Neuron (in vitro differentiated cells): ENCODE results near the gene SLC9B1.
"Not testable (repeated sequence)": the region's sequence is repeated elsewhere in the genome, so short reads cannot be mapped to it uniquely, and the experiment has no call there.

ENCODE experiments used
- H2AFZ ChIP-seq: one replicate; pipeline ENCODE4 v1.6.1; 2013; ENCODE audit warnings: low read depth, mild to moderate bottlenecking, inconsistent platforms, low read length, moderate library complexity
- H3K27me3 ChIP-seq: one replicate; pipeline ENCODE4 v1.6.1; 2013; ENCODE audit warnings: low read length; ENCODE audit not compliant: insufficient read depth
- H3K36me3 ChIP-seq: one replicate; pipeline ENCODE4 v1.6.1; 2013; ENCODE audit warnings: low read length; ENCODE audit not compliant: insufficient read depth
- H3K4me1 ChIP-seq: one replicate; pipeline ENCODE4 v1.6.1; 2013; ENCODE audit warnings: low read length; ENCODE audit not compliant: insufficient read depth
- H3K4me3 ChIP-seq: 2 replicates; pipeline ENCODE4 v1.5.1; 2013; ENCODE audit warnings: mild to moderate bottlenecking, low read length, moderate library complexity
- H3K9me3 ChIP-seq: one replicate; pipeline ENCODE4 v1.6.1; 2013; ENCODE audit warnings: low read length

SLC9B1 gene

DNA sequence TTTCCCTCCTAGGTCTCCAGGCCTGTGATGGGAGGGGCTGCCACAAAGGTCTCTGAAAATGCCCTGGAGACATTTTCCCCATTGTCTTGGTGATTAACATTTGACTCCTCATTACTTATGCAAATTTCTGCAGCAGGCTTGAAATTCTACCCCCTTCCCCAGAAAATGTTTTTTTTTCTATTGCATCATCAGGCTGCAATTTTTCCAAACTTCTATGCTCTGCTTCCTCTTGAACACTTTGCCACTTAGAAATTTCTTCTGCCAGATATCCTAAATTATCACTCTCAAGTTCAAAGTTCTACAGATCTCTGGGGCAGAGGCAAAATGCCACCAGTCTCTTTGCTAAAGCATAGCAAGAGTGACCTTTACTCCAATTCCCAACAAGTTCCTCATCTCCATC lies 25.5 kb downstream of the SLC9B1 start:
- H2AFZ ChIP-seq, H3K9me3 ChIP-seq, H3K4me1 ChIP-seq, H3K36me3 ChIP-seq, H3K27me3 ChIP-seq, H3K4me3 ChIP-seq: not testable (repeated sequence)

DNA sequence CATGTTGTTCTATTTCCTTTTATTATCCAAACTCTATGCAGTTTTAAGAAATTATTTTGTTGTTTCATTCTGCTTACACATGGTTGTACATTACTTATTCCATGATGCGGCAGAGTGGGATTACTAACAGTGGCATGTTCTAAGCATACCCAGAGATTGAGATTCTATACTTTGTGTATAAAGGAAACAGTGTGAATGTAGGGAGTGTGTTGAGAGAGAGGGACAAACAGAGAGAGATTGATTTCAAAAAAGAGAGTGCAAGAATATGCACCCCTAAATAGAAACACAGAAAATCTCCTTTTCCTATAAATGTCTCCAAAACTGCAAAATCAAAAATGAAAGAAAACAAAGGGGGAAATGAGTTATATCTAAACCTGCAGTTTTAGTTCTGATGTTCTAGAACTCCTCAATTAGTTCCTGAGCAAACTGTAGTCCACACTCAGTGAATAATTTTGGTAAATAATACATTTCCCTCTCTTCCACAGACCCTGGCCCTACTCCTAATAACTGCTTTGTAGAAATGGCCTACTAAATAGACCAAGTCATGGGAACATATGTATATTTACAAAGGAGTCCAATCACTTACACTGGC lies 31.0 kb downstream of the SLC9B1 start:
- Histone ChIP-seq H3K4me3 (no peak overlapping the region), H3K9me3 (peaks cover 5% of the 10 kb centered on the region), H3K4me1 (no peaks in the 10 kb centered on the region), H3K36me3 (no peaks in the 10 kb centered on the region), H3K27me3 (no peaks in the 10 kb centered on the region), H2AFZ (no peak overlapping the region)

DNA sequence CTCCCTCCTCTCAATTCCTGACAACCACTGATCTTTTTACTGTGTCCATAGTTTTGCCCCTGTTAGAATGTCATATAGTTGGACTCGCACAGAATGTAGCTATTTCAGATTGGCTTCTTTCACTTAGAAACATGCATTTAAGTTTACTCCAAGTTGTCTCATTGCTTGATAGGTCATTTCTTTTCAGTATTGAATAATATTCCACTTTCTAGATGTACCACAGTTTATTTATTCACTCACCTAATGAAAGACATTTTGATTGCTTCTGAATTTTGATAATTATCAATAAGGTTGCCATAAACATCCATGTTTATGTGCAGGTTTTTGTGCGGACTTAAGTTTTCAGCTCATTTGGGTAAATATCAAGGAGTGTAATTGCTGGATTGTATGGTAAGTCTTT lies 38.5 kb downstream of the SLC9B1 start:
- Histone ChIP-seq H3K27me3 (no peaks in the 10 kb centered on the region), H2AFZ (no peak overlapping the region), H3K9me3 (no peaks in the 10 kb centered on the region), H3K36me3 (no peaks in the 10 kb centered on the region), H3K4me3 (no peak overlapping the region), H3K4me1 (no peaks in the 10 kb centered on the region)

DNA sequence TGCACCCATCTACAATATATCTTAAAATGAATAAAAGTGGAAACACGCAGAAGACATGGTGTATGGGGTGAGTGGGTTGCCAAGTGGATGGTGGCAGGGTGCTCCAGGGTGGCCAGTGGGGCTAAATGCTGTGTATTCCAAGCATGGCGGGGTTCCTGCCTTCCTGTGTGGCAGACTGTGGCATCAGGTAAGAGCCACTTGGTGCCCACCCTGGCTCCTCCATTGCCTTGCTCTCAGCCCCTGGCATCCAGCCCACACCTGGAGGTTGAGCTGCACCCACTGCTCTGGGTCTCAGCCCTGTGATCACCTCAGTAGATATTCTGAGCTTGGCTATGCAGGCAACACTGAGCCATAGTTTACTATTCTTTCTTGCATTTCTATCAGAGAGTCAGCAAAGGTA lies 57.7 kb downstream of the SLC9B1 start:
- H3K4me1 ChIP-seq, H3K9me3 ChIP-seq, H2AFZ ChIP-seq, H3K27me3 ChIP-seq, H3K36me3 ChIP-seq, H3K4me3 ChIP-seq: not testable (repeated sequence)

DNA sequence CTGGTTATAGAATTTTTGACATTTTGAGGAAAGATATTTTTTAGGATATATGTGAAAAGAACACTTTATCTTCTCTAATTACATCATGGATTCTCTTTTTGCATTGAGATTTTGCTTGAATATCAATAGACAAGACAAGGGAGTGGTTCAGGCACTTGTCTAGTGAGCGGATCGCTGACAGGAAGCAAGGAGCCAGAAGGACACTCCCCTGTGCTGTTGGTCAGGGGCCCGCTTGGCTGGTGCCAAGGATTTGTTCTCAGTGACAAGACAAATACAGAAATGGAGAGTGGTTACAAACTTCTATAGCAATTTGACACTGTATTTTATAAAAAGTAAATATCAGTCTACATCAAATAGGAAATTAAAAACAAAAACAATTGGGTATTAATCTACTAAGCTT lies 60.0 kb downstream of the SLC9B1 start:
- H3K27me3 ChIP-seq: no peaks in the 10 kb centered on the region
- H3K4me1 ChIP-seq: no peaks in the 10 kb centered on the region
- no peaks in the 10 kb centered on the region for H3K36me3 ChIP-seq
- H3K9me3 ChIP-seq: no peaks in the 10 kb centered on the region
- no peak overlapping the region for H3K4me3 ChIP-seq
- no peak overlapping the region for H2AFZ ChIP-seq

DNA sequence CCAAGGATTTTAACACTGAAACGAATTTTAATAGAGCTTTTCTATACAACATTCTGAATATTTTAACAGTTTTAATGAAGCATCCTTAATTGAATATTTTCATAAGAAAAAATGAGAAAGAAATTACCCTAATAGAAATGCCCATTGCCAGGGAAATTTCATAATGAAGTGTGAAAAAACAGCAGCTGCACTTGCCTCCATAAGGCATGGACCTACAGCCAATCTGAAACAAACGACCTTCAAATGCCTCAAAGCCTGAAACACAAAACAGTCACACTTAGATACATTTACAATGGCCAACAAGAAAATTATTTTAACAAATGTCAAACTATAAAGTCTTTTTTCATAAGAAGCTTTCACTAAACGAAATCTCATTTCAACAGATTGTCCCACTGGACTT lies 74.4 kb downstream of the SLC9B1 start:
- Histone ChIP-seq H3K4me3 (no peak overlapping the region), H3K9me3 (no peaks in the 10 kb centered on the region), H3K36me3 (no peaks in the 10 kb centered on the region), H3K27me3 (no peaks in the 10 kb centered on the region), H3K4me1 (no peaks in the 10 kb centered on the region), H2AFZ (no peak overlapping the region)

DNA sequence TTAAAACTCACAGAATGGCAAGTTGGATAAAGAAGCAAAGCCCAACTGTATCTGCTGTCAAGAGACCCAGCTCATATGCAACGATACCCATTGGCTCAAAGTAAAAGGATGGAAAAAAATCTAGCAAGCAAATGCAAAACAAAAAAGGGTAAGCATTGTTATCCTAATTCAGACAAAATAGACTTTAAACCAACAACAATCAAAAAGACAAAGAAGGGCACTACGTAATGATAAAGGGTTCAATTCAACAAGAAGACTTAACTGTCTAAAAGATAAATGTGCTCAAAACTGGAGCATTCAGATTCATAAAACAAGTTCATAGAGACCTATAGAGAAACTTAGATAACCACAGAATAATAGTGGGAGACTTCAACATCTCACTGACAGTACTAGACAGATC lies 81.4 kb downstream of the SLC9B1 start:
- not testable (repeated sequence) for H3K9me3 ChIP-seq, H3K27me3 ChIP-seq, H3K4me1 ChIP-seq, H3K36me3 ChIP-seq, H3K4me3 ChIP-seq, H2AFZ ChIP-seq

DNA sequence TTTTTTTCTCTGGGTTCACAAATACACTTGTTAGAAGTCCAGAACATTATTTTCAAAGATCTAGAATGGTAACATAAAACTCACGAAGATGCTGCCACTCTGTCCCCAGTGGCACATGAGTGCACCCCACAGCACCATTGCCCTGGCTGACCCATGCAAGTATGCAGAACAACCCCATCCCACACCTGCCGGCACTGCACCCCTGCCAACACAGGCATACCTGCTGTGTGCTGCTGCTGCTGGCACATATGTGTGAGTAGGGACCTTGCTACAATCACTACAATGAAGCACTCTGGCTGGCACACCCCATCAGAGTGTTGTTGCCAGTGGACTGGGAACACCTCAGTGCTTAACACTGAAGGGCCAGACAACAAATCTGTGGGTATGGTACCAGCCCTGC lies 83.8 kb downstream of the SLC9B1 start:
- no peaks in the 10 kb centered on the region for H3K27me3 ChIP-seq
- H2AFZ ChIP-seq: no peak overlapping the region
- H3K4me1 ChIP-seq: no peaks in the 10 kb centered on the region
- no peaks in the 10 kb centered on the region for H3K36me3 ChIP-seq
- no peak overlapping the region for H3K4me3 ChIP-seq
- no peaks in the 10 kb centered on the region for H3K9me3 ChIP-seq

DNA sequence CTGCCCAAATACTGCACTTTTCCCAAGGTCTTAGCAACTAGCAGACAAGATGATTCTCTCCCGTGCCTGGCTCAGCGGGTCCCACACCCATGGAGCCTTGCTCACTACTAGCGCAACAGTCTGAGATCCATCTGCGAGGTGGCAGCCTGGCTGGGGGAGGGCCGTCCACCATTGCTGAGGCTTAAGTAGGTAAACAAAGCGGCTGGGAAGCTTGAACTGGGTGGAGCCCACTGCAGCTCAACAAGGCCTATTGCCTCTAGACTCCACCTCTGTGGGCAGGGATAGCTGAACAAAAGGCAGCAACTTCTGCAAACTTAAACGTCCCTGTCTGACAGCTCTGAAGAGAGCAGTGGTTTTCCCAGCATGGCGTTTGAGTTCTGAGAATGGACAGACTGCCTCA lies 99.8 kb downstream of the SLC9B1 start:
- not testable (repeated sequence) for H3K27me3 ChIP-seq, H3K4me3 ChIP-seq, H2AFZ ChIP-seq, H3K4me1 ChIP-seq, H3K9me3 ChIP-seq, H3K36me3 ChIP-seq

DNA sequence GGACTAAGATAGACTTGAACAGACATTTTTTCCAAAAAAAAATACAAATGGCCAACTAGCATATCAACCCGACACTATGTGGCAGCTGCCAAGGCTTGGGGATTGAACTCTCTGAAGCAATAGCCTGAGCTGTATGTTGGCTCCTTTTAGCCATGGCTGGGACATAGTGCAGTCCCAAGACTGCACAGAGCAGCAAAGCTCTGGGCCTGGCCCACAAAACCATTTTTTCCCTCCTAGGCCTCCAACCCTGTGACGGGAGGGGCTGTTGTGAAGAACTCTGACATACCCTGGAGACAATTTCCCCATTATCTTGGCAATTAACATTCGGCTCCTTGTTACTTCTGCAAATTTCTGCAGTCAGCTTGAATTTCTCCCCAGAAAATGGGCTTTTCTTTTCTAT lies 100.6 kb downstream of the SLC9B1 start:
- H3K36me3 ChIP-seq: no peaks in the 10 kb centered on the region
- no peaks in the 10 kb centered on the region for H3K27me3 ChIP-seq
- H3K4me1 ChIP-seq: no peaks in the 10 kb centered on the region
- no peak overlapping the region for H2AFZ ChIP-seq
- H3K9me3 ChIP-seq: no peaks in the 10 kb centered on the region
- no peak overlapping the region for H3K4me3 ChIP-seq

DNA sequence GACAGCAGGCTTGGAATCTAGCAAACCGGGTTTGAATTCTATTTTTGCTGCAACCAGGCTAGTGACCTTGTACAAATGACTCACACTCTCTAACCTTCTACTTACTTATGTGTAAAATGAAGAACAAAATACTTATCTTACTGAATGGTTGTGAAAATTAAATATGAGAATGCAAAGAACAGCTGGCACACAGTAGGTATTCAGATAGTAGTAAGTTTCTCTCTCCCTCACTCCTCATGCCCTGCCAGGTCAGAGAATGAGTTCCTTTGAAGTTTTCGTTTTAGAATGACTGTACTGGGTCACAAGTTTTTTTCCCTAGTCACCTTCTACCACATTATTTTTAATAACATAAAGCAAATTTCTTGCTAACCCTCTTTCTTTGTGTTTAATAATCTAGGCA lies 117.7 kb downstream of the SLC9B1 start:
- no peaks in the 10 kb centered on the region for H3K4me1 ChIP-seq
- H3K9me3 ChIP-seq: no peaks in the 10 kb centered on the region
- H3K4me3 ChIP-seq: no peak overlapping the region
- no peak overlapping the region for H2AFZ ChIP-seq
- H3K27me3 ChIP-seq: no peaks in the 10 kb centered on the region
- no peaks in the 10 kb centered on the region for H3K36me3 ChIP-seq

DNA sequence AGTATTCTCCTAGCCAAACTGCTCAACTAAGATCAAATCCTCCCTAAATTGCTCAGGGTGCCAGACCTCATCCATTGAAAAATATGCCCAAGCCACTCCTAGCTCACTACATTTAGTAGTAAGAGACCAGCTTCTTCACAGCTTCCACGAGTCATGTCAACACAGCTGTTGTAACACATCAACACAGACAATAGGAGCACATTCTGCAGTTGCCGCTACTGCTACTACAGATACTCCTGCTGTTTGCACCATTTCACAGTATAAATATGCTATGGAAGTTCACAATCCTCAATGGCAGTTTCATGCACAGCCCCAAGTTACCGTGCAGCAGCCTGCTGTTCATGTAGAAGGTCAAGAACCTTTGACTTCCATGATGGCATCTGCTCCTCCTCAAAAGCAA lies 121.9 kb downstream of the SLC9B1 start:
- H3K4me1 ChIP-seq, H3K36me3 ChIP-seq, H3K4me3 ChIP-seq, H3K9me3 ChIP-seq, H2AFZ ChIP-seq, H3K27me3 ChIP-seq: not testable (repeated sequence)

DNA sequence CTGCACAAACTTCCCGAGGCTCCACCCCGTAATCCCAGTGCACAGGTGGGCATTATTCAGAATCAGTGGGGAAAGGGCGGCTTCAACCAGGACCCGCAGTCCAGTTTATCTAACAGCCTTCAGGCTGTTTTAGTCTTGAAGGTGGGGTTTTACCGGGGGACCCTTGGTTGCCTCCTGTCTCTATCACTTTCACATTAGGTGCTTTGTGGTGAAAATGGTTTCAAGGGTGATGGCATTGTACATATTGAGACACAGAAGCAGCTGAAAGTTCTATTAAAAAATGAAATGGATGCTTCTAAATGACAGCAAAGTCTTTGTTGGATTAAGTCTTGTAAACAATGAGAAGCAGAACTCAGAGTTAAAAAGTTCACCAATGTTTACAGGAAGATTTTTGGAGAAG lies 123.0 kb downstream of the SLC9B1 start:
- not testable (repeated sequence) for H3K36me3 ChIP-seq, H3K9me3 ChIP-seq, H2AFZ ChIP-seq, H3K4me3 ChIP-seq, H3K4me1 ChIP-seq, H3K27me3 ChIP-seq

DNA sequence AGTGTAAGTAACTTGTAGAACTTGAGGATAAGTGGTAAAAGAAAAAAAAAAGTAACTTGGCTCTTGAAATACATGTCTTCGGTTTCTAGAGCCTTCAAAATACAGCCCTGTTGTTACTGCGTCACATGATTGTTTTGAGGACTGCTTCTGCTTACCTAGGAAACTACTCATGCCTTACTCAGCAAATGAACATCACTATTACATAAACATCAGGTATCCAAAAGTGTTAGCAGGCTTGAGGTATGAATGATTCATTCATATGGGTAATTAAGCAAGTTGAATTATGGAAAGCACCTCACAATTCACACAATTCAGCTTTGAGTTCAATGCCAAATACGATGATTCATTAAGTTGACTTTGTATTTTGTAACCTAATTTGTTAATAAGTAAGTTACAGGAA lies 129.6 kb downstream of the SLC9B1 start:
- not testable (repeated sequence) for H3K27me3 ChIP-seq, H3K4me1 ChIP-seq, H3K4me3 ChIP-seq, H3K36me3 ChIP-seq, H3K9me3 ChIP-seq, H2AFZ ChIP-seq
